NT2/D1 (cell line): ENCODE data around the gene UCP3.

ENCODE experiments used
- YY1 ChIP-seq: IDR thresholded peaks from 2 replicates; pipeline ENCODE4 v1.6.1; 2011; ENCODE audit not compliant: insufficient read length, insufficient read depth
- ZNF274 ChIP-seq: IDR thresholded peaks from 2 replicates; pipeline ENCODE4 v1.6.1; 2011; ENCODE audit warnings: mild to moderate bottlenecking, low read depth, low read length

DNA sequence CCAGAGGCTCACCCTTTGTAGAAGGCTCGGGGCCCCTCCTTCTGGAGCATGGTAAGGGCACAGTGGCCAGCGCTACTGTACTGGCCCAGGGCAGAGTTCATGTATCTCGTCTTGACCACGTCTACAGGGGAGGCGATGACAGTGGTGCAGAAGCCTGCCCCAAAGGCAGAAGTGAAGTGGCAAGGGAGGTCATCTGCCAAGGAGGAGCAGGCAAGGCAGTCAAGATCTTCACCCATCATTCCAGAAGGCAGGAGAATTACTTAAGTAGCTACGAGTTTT lies 33.5 kb downstream of the UCP3 start:
- TF ChIP-seq ZNF274 = no peak
- no peak for TF ChIP-seq YY1
